Dermis lymphatic vessel endothelial cell (primary cell): ENCODE results near the gene CUL3. TPM values are rescaled to one million over a fixed set of nuclear protein-coding genes. Genes with fewer than 3 reads are reported as not detected.

Experiments used
- total RNA-seq: library from RNA; depleted of rRNA; stranded (reverse); fragments of >200 nt; gene quantifications from 2 replicates; pipeline ENCODE4 v1.2.1, GENCODE V29; 2014

CUL3 gene
- 39.0 and 54.4 TPM in 2 replicates for total RNA-seq

DNA sequence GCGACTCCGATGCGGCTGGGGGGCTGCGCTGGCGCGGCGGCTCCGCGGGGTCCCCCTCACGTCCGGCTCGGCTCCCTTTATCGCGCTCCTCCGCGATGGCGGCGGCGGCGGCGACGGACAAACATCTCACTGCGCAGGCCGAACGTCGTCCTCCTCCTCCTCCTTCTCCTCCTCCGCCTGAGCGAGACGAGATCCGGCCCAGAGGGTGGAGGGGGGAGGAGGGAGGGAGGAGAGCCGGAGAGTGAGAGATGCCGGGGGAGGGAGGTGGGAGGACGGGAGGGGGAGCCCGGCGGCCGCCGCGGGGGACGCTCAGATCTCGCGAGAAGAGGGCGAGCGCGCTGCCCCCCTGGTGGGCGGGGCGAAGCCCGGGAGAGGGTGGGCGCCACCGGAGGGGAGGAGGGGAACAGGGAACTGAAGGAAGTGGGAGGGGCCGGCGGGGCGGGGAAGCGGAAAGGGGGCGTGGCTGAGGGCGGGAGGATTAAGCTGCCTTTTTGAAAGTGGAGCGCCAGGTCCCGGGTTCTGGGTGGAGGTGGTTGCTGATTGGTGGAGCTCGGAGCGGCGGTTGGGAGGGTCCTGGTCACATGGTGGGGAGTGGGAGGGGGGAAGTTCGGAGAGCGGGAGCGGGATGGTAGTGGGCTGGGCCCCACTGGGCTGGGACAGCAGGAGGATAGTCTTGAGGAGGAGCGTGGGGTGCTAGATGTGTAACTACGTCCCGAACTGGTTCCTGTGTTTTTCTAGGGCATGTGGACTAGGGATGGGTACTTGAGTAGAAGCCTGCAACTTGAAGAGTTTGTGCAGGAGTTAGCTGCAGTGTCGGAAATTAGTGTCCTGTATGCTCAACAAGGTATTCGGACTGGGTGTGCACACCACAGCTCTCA is at the start of gene CUL3:
Gene CUL3 (minus strand): TSS at position 153 of the 878 bp plus-strand sequence. CDS start 354 bp downstream, outside the sequence.

Other genes with a start within 250 kb of the CUL3 start
- gene FAM124B, start 183.3 kb downstream of the CUL3 start, total RNA-seq = 5.6 and 13.3 TPM in 2 replicates
- not detected in 2 replicates for gene CCDC195, start 131.0 kb upstream of the CUL3 start, total RNA-seq